GM12875 (cell line): Measurements from ENCODE around the gene ACAP2.

Experiments used
- H3K4me3 ChIP-seq: one replicate; pipeline ENCODE4 v1.5.1; 2011; ENCODE audit warnings: low read depth, low read length, control low read depth
- CTCF ChIP-seq: IDR thresholded peaks from 2 replicates; pipeline ENCODE4 v1.5.1; 2011; ENCODE audit warnings: low read depth, mild to moderate bottlenecking, control low read depth, inconsistent platforms, low read length, moderate library complexity, borderline replicate concordance; ENCODE audit not compliant: insufficient read depth

Gene ACAP2

GRCh38 chr3:195255571-195256501 is 187.0 kb downstream of the ACAP2 start:
- no peak overlapping the region for H3K4me3 ChIP-seq
- TF ChIP-seq CTCF, result no peak

GRCh38 chr3:195255176-195255500 is 187.7 kb downstream of the ACAP2 start:
- H3K4me3 ChIP-seq, result no peak overlapping the region

GRCh38 chr3:195254454-195255175 is 188.2 kb downstream of the ACAP2 start:
- TF ChIP-seq CTCF, result no peak
- no peak overlapping the region for H3K4me3 ChIP-seq

More at GRCh38 chr3:195255176-195255500, 187.7 kb downstream of the ACAP2 start:
- no peak for TF ChIP-seq CTCF

- no peak overlapping the region for H3K4me3 ChIP-seq
- no peak for TF ChIP-seq CTCF
Measured at GRCh38 chr3:195253923-195254432, 188.8 kb downstream of the ACAP2 start.

- no peak for TF ChIP-seq CTCF
- no peak overlapping the region for H3K4me3 ChIP-seq
Measured at GRCh38 chr3:195251336-195252065, 191.3 kb downstream of the ACAP2 start.

- 0 out of 2 replicates have a peak, but pooled peaks have one; percentile 18 for TF ChIP-seq CTCF
- H3K4me3 ChIP-seq, result no peak overlapping the region
Measured at GRCh38 chr3:195250473-195251251, 192.2 kb downstream of the ACAP2 start.
